Measurements from ENCODE around the gene BCAM.

GRCh38 chr19:44813070-44813840 is 4.4 kb downstream of the BCAM start:
- TF ChIP-seq CTCF (conservative IDR thresholded peaks at IDR 0.05 in 1 of 2, IDR thresholded peaks at IDR 0.05 in 1 of 2; ENCODE audit: low read depth in 1 of 2, low read length in 2 of 2), result no peak
- TF ChIP-seq EZH2 (IDR thresholded peaks at IDR 0.05; ENCODE audit: low read length, missing control alignments), result no peak
